SKM-1 treated with dmso at 0.1 percent for 144 hours (cell line): ENCODE measurements around the gene FSD1.
A peak's percentile ranks its signal among the peaks of the same experiment; 100 is the strongest.
"Not testable (repeated sequence)": the region's sequence is repeated elsewhere in the genome, so short reads cannot be mapped to it uniquely, and the experiment has no call there.

ENCODE experiments used
- DNase-seq: peaks from one replicate; lab custom pipeline; 2025; ENCODE audit not compliant: unreplicated experiment; lab: John Stamatoyannopoulos, UW

The FSD1 gene

DNA sequence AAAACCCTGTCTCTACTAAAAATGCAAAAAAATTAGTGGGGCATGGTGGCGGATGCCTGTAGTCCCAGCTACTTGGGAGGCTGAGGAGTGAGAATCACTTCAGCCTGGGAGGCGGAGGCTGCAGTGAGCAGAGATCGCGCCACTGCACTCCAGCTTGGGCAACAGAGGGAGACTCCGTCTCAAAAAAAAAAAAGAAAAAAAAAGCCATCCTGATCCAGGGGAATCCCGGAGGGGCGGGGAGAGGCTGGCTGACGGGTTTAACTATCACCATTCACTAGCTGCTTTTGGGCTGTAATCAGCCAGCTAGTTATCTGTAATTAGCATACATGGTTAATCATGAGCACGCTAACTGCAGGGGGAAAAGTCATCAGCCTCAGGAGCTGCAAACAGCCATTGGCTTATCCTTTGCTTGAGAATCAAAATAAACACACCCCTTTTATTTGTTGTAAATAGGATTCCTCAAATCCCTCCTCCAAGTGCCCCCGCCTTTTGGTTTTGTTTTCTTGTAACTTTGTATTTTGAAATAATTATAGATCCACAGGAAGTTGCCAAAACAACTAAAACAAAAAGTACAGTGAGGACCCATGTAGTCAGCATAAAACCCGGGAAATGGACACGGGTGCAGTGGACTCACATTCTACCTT is 9.6 kb downstream of the FSD1 start:
- no peak for DNase-seq

DNA sequence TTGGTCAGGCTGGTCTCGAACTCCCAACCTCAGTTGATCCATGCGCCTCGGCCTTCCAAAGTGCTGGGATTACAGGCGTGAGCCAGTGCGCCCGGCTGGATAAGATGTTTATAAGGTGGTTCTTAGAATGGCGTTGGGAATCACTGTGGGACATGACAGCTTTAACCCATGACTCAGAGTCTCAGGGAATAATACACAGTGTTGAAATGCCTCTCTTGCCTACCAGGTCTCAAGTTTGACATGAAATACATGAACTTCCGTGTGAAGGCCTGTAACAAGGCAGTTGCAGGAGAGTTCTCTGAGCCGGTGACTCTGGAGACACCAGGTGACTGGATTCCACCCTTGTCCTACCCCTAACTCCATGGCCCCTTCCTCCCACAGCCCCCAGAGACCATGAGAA is 12.6 kb downstream of the FSD1 start:
- no peak for DNase-seq

DNA sequence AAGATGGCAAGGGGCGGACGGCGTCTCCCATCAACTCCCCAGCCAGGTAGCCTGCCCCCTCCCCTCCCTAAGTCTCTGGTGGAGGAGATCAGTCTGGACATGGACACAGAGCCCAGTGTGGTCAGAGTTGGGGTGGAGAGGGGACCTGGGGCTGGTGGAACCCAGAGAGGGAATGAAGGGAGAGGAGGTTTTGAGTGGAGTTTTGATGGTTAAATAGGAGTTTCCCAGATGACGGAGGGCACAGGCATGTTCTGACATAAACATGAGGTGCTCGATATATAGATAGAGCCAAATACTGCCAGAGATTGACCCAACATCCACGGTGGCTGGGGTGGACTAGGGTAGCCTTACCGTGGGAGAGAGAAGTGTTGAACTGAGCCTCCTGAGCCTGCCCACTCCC is 14.1 kb downstream of the FSD1 start:
- DNase-seq: no peak

DNA sequence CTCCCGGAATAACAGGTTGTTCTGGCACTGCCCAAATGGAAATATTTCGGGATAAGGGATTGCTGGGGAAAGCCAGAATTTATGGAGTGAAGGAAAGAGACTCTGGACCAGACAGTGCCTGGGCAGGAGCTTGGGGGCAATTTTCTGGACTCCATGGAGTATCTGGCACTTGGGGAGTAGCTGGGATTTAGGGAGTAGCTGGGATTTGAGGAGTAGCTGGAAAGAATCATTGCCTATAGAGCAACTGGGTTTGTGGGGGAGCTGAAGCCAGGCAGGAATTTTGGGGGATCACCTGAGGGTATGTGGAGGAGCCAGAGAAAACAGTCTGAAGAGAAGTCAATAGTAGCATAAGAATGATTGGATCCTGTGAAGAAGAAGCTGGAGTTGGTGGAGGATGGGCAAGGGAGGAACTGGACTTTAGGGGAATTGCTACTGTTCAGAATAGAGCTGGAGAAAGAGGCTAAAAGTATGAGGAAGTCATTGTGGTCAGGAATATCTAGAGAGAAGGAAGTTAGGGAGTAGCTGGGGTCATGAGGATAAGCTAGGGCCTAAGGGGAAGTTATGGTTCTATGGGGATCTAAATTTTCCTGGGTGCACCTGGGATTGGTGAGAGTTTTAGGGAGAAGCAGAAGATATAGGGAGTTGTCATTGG is 14.8 kb downstream of the FSD1 start:
- peak; percentile 73 for DNase-seq

DNA sequence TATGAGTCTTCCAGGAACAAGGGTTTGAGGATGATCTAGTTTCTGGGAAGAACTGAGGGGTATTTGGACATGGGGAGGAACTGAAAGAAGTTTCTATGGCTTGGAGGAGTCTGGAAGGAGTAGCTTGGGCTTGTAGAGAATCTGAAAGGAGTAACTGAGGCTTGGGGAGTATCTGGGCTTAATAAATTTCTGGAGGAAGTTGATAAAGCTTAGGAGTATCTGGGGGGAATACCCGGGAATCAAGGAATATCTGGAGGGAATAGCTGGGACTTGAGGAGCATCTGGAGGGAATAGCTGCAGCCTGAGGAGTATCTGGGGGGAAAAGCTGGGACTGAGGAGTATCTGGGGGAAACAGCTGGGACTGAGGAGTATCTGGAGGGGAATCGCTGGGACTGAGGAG is 16.0 kb downstream of the FSD1 start:
- DNase-seq: no peak

DNA sequence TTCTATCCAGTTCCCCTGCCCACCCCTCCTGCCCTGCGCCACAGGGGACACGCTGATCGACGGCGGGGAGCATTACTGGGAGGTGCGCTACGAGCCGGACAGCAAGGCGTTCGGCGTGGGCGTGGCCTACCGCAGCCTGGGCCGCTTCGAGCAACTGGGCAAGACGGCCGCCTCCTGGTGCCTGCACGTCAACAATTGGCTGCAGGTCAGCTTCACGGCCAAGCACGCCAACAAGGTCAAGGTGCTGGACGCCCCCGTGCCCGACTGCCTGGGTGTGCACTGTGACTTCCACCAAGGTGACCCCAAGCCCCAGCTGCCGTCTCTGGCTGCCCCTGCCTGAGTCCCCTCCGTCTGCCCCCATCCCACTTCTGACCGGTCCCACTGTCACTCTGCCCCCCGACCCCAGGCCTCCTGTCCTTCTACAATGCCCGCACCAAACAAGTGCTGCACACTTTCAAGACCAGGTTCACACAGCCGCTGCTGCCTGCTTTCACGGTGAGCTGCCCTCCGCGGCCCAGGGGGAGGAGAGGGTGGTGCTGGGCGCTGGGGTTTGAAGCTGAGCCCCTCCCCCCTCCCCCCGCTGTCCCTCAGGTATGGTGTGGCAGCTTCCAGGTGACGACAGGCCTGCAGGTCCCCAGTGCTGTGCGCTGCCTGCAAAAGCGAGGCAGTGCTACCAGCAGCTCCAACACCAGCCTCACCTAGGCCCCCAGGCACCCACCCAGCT is 18.7 kb downstream of the FSD1 start:
- DNase-seq: no peak

DNA sequence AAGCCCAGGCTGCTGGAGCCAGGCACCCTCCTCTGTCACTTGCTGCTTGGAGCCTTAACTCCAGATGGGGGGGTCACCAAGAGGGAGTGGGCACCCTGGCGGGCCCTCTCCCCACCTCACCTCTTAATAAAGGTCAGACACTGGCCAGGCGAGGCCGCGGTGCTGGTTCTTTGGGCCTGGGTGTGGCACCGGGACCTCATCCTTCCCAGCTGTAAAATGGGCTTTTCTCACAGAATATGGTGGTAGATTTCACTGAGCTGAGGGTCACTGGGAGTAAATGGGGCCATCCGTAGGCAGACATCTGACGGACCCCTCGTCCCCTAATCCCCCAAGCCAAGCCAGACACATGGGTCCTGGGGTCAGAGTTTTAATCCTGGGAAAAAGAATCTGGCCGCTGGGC is 19.3 kb downstream of the FSD1 start:
- no peak for DNase-seq

DNA sequence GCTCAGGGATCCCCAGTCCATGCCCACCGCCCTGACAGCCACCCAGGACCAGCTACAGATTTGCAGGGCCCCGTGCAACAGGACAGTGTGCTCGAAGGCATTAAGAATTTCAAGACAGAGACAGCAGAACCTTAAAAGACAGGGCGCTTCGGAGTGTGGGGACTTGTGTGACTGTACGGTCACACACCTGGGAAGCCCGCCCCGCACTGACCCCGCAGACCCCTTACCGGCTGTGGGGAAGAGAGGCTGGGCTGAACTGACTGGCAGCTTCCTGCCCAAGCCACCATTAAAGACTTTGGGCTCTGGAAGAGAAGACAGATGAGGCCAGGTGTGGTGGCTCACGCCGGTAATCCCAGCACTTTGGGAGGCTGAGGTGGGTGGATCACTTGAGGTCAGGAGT is 19.8 kb downstream of the FSD1 start:
- DNase-seq: no peak

DNA sequence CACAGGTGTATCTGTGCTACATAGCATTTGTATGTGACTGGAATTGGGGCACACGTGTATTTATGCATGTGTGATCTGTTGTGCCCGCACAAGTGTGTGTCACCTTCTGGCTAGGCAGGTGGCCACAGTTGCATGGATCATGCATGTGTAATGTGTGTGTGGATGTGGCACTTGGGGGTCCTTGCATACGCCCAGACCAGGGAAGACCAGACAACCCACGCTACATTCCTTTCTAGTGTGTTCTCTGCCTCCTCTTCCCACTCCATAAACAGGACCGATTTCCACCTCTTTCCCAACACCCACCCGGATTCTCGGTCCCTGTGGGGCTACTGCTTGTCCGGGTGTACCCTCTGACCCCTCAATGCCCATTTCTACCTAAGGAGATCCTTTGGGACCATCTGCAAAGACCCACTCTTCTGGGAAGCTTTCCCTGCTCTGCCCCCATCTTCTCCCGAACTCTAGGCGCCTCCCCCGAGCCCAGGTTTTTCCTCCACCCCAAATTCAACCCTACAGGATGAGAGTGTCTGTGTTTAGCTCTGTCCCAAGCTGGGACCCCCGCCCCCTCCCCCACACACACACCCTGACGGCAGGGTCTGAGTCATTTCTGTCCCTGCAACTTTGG is 21.9 kb downstream of the FSD1 start:
- no peak for DNase-seq

DNA sequence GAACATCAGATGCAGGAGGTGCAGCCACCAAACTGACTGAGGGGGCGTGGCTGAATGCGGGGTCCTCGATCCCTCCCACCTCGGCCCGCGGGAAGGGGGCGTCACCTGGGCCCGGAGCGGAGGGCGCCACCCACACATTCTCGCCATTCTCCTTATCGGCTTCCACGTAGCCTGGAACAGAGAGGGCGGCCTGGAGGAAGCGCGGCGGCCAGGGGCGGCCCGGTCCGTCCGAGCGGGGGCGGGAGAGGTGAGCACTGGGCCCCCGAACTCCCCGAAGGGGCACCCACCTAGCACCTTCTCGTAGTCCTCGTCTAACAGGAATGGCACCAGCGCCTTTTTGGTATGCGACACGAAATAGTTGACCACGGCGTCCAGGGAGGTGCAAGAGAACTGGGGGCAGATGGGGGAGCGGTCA is 22.4 kb downstream of the FSD1 start:
- DNase-seq: no peak

DNA sequence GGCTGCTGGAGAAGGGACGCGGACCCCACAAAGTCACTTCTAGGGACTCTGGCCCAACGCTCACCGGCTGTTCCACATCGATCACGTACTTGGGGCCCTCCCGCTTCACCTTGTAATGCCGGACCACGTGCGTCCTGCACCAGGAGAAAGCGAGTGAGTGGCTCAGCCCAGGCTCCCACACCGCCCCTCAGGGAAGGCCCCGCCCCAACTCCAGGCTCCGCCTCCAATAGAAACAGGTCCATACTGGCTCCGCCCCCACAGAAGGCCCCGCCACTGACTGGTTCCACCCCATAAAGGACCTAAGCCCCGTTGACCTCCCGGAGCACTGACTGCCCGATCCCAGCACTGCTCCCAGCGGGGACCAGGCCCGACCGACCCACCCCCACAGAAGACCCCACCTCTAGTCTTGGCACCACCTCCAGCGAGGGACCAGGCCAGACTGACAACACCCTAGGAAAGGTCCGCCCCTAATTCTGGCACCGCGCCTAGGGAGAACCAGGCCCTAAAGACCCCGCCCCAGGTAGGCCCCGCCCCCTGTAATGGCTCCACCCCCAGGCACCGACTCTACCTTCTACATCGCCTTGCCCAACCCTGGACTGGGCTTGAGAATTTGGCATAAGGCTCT is 23.0 kb downstream of the FSD1 start:
- peak; percentile 69 for DNase-seq

DNA sequence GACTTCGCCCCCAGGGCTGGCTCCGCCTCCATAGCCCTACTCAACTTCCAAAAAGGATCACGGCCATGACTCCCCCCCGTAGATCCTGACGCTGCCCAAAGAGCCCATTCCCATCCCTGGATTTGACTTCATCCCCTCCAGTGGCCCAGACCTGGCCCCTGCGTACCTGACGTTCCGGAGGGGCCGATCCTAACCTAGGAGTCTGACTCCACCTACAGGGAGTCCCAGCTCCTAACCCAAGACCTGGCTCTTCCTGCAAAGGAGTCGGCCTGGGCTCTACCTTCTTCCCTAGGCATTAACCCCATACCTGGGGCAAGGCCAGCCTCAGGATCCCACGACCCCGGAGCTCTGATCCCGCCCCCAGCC is 23.5 kb downstream of the FSD1 start:
- DNase-seq: no peak

DNA sequence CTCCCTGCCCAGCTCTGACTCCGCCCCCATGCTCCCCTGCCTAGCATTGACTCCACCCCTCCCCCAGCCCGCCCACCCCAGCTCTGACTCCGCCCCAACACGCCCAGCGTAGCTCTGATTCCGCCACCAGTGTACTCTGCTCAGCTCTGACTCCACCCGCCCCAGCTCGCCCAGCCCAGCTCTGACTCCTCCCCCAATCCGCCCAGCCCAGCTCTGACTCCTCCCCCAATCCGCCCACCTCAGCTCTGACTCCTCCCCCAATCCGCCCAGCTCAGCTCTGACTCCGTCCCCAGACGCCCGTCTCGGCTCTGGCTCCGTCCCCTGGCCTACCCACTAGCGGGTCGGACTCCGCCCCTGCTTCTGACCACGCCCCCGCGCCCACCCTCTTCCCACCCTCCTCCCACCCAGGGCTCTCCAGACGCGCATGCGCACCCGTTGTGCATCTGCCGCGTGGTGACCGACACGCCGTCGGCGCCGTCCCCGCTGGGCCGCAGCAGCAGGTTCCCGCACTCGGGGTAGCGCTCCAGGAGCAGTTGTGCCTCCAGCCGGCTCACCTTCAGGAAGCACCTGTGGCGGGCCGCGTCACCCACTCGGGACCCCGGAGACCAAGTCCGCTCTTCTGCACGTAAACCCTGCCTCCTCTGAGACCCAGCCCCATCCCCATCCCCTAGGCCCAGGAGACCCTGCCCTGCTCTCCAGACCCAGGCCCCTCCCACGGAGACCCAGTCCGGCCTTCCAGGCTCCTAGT is 24.0 kb downstream of the FSD1 start:
- peak; percentile 97 for DNase-seq

DNA sequence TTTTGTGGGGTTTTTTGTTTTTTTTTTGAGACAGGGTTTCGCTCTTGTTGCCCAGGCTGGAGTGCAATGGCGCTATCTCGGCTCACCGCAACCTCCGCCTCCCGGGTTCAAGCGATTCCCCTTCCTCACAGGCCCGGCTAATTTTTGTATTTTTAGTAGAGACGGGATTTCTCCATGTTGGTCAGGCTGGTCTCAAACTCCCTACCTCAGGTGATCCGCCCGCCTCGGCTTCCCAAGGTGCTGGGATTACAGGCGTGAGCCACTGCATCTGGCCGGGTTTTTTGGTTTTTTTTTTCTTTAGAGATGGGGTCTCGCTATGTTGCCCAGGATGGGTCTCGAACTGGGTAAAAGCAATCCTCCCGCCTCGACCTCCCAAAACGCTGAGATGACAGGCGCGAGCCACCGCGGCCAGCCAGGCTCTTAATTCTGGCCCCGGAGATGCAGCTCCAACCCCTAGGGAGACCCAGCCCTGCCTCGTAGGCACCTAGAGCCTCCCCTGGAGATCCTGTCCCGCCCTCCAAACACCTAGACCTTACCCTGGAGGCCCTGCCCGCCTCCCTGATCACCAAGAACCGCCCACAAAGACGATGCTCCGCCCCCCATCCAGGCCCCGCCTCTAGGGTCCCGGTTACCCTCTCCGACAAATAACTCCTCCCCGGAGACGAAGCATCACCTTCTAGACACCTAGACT is 24.7 kb downstream of the FSD1 start:
- DNase-seq: not testable (repeated sequence)

DNA sequence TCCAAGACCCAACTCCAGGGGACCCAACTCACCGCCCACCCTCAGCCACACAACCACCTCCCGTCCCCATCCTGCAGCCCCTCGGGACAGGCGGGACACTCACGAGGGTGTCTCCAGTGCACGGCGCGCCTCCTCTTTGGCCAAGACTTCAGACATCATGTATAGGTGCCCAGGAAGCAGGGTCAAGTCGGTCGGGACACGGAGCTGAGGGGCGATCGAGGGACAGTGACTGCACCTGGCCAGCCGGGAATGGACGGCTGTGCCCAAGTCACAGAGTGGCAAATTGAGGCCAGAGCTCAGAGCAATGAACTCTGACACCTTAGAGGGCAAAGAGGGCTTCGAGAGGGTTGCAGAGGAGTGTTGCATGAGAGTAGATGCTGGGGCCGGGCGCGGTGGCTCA is 25.5 kb downstream of the FSD1 start:
- no peak for DNase-seq

DNA sequence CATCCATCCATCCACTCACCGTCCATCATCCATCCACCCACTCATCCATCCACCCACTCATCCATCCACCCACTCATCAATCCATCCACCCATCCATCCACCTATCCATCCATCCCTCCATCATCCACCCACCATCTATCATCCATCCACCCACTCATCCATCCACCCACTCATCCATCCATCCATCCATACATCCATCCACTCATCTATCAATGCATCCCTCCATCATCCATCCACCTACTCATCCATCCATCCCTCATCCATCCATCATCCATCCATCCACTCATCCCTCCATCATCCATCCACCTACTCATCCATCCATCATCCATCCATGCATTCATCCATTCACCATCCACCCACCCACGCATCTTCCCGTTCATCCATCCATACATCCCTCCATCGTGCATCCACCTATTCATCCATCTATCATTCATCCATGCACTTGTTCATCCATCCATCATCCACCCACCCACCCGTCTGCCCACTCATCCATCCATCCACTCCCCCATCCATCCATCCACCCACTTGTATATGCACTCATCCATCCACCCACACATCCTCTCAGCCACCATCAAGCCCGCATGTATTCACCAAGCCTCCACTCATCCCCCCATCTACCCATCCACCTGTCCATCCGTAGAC is 30.7 kb downstream of the FSD1 start:
- DNase-seq: no peak

DNA sequence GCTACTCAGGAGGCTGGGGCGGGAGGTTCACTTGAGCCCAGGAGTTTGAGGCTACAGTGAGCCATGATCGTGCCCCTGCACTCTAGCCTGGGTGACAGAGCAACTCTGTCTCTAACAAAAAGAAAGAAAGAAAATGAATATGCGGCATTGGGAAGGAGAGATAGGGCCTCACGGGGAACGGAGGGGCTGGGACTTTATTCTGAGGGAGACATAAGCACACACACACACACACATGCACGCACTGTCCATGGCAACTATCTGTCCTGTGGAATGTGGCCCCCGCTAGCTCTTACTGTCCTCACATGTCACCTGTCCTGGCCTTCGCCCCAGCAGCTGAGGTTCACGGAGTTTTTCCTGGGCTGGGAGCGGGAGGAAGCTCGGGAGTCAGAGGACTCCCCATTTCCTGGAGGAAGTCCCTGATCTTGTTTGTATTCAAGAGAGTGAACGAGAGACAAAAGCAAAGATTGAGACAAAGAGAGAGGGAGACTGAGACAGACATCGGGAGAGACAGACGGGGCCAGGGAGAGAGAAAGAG is 33.6 kb downstream of the FSD1 start:
- no peak for DNase-seq

DNA sequence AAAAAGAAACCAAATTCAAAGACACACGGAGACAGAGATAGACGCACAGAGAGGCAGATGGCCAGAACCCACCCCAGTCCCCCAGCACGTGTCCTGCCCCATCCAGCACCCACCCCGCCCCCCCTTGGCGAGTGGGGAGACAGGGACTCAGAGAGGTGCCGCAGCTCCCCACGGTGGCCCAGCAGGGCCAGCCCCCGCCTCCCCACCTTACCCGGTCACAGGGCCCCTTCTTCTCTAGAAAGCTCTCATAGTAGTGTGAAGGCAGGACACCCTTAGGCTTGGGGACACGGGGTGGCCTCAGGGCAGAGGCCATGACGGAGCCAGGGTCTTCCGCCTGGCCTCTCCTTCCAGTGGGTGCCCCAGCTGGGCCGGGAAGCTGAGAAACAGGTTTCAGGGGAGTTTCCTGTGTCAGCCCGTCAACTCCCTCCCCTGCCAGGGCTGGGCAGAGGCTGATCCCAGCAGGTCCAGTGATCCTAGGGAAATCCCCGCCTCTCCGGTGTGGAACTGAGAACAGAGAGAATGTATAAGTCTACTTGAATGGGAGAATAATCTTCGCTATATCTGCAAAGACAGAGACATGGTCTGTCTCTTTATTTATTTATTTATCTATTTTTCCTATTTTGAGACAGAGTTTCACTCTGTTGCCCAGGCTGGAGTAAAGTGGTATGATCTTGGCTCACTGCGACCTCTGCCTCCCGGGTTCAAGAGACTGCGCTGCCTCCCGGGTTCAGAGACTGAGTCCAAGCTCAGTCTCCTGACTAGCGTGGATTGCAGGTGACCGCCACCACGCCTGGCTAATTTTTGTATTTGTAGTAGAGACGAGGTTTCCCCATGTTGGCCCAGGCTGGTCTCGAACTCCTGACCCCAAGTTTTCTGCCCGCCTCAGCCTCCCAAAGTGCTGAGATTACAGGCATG is 34.3 kb downstream of the FSD1 start, which contains the start of gene STAP2:
Gene STAP2 (minus strand): TSS at position 387 of the 915 bp plus-strand sequence. CDS start 74 bp downstream, at position 313.
- DNase-seq: no peak

DNA sequence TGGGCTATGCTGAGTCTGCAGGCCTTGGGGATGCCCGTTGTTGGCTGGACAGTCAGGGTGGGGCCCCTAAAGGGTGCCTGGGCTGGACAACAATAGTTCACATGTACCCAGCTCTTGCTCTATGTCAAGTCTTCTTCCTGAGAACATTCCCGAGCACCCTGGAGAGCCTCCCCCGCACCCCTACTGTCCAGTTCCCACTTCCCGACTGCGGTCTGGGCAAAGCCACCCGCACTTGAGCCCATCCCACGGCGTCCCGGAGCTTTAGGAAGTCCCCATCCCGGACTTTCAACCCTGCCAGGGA is 37.9 kb downstream of the FSD1 start:
- no peak for DNase-seq
